HTERT RPE-1 (cell line): ENCODE results near the gene INTS2.
"Not testable (repeated sequence)": the region's sequence is repeated elsewhere in the genome, so short reads cannot be mapped to it uniquely, and the experiment has no call there.

Experiments
- in situ Hi-C: fragments of 300-500 bp; cut with MboI; formaldehyde crosslinking; loops from 4 replicates; pipeline ENCODE4 v1.14.3; 2020; ENCODE audit warnings: low sequenced_read_pairs

INTS2 gene

DNA sequence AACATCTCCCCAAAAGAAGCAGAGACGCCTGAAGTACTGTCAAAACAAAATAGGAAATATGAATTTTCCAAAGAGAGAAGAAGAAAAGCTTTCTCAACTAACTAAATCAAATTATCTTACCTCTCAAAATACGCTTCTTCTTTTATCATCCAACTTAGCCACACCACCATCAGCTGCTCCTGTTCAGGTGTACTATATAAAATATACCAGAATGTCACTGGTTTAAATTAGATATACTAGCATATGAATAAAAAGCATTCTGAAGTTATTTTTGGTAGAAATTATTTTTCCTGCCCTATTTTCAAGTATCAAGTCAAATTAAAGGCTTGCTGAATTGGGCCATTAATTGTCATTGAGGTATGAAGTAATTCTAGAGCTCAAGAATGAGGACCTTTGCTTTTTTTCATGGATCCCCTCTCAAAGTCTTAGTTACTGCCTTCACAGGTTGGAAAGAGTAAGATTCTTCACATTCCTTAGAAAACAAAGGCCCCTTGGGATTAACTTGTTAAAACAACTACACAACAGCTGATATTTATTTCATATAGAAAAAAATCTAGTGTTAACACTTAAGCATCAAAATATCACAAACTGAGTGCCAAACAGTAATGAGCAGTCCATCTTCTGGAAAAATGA lies 30.1 kb downstream of the INTS2 start:
- in situ Hi-C loops, result no loop called here

DNA sequence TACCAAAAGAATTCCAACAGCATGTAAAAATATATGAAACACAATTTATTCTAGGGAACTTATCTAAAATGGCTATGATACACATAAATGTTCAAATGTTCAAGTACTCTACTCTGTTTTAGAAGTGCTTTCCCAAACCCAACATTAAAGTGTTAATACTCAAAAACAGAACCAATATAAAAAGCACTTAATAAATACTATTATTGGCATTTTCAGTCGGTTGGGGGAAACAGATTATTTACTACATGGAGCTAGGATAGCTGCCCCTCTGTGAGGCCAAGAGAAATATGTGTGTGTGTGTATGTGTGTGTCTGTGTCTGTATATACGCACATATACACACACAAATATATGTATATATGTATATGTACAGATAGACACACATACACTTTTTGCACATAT lies 32.4 kb downstream of the INTS2 start:
- in situ Hi-C loops, result no loop called here

DNA sequence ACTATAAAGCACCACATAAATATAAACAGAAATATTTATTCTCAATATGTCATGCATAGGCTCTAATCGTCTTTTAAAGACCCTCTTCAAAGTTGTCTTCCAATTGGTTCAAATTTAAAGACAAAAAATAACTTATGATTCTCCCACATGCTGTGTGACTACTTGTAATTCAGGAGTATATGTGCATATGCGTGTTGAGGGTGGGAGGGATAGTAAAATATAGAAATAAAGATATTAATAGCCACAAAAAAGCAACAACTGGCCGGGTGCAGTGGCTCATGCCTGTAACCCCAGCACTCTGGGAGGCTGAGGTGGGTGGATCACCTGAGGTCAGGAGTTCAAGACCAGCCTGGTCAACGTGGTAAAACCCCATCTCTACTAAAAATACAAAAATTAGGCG lies 33.5 kb downstream of the INTS2 start:
- in situ Hi-C loops, result not testable (repeated sequence)

DNA sequence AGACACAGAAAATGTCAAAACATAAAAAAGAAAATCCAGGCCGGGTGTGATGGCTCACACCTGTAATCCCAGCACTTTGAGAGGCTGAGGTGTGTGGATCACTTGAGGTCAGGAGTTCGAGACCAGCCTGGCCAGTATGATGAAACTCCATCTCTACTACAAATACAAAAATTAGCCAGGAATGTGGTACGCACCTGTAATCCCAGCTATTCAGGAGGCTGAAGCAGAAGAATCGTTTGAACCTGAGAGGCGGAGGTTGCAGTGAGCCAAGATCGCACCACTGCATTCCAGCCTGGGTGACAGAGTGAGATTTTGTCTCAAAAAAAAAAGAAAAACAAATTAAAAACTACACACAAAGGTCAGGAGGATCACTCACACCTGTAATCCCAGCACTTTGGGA lies 40.0 kb downstream of the INTS2 start:
- in situ Hi-C loops, result not testable (repeated sequence)

DNA sequence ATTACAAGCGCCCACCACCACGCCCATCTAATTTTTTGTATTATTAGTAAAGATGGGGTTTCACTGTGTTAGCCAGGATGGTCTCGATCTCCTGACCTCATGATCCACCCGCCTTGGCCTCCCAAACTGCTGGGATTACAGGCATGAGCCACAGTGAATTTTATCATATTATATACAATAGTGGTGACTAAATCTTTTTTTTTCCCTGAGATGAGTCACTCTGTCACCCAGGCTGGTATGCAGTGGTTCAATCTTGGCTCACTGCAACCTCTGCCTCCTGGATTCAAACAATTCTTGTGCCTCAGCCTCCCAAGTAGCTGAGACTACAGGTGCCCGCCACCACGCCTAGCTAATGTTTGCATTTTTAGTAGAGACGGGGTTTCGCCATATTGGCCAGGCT lies 41.9 kb downstream of the INTS2 start:
- in situ Hi-C loops, result not testable (repeated sequence)

DNA sequence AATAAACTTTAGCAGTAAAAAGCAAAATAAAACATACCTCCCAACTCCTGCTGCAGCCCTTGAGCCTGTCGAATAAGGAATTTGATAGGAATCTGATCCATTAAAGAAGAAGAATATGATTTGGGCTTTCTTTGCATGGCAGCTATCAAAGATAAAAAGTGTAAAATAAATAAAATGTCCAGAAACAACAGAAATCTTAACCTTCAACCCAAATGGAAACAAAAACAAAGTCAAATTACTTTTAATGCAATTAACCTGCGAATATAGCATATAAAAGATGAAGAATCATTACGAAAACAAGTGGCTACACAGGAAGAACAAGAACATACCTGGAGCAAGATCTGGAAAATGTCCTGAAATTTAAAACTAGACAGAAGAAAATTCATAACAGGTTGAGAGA lies 42.9 kb downstream of the INTS2 start:
- in situ Hi-C loops, result no loop called here

DNA sequence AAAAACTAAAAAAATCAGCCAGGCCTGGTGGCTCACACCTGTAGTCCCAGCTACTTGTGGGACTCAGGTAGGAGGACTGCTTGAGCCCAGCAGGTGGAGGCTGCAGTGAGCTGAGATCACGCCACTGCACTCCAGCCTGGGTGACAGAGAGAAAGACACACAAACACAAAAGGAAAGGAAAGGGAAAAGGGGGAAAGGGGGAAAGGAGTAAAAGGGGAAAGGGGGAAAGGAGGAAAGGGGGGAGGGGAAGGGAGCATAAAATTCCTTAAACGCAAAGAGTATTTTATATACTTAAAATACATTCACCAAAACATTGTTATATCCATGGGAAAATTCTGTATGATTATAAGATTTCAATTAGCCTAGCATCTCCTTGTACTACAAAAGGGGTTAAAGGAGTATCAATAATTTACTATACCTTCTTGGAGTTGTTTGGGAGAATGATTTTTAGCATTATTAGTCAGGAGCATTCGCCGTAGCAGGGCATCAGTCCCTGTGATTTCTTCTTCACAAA lies 47.1 kb downstream of the INTS2 start:
- in situ Hi-C loops, result no loop called here

DNA sequence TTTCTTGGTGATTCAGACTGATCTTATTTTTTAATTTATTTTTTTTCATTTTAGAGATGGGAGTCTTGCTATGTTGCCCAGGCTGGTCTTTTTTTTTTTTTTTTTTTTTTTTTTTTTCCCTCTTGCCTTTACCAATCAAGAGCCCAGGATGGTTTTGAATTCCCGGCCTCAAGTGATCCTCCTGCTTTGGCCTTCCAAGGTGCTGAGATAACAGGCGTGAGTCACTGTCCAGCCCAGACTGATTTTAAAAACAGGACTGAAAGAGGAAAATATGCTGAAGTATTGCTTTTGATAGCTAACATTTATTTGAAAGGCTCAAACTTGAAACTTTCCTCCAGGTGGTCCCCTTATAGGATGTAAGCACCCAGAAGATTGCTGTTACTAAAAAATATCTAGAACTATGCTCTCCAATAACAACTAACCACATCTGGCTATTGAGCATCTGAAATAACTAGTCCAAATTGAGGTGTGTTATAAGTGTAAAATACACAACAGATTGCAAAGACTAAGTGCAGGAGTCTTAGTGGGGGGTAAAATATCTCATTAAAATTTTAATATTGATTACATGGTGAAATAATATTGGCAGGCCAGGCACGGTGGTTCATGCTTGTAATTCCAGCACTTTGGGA lies 48.7 kb downstream of the INTS2 start:
- in situ Hi-C loops, result no loop called here

DNA sequence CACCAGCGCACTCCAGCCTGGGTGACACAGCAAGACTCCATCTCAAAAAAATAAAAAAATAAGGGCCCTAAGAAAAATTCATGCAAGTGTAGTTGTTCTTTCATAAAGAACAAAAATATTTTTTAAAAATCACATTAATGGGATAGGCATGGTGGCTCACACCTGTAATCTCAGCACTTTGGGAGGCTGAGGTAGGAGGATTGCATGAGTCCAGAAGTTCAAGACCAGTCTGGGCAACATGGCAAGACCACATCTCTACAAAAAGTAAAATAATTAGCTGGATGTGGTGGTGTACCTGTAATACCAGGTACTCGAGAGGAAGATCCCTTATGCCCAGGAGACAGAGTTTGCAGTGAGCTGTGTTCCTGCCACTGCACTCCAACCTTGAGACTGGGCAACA lies 49.3 kb downstream of the INTS2 start:
- in situ Hi-C loops, result no loop called here

DNA sequence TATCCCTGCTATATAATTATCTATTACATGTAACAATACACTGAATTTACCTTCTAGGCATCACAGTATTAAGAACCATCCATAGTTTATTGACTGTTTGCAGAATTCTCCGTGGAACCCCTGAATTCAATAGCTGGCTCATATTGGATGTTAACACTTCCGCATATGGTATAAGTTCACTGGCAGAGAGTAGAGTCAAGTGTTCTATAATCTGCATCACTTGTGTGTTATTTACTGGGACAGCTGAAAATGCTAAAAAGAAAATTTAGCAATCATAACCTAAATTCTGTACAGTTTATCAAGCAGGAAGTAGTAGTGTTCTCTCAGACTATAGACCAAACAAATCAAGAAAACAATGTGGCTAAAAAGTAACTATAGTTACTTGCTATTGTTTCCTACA lies 49.9 kb downstream of the INTS2 start:
- in situ Hi-C loops, result no loop called here

DNA sequence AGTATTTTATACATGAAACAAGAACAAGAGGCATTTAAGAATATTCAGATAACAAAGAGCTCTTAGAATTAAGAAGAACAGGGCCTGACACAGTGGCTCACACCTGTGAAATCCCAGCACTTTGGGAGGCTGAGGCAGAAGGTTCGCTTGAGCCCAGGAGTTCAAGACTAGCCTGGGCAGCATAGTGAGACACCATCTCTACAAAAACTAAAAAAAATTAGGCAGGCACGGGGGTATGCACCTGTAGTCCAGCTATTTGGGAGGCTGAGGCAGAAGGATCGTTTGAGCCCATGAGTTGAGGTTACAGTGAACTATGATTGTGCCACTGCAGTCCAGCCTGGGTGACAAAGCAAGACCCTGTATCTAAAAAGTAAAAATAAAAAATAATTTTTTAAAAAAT lies 52.0 kb downstream of the INTS2 start:
- in situ Hi-C loops, result no loop called here

DNA sequence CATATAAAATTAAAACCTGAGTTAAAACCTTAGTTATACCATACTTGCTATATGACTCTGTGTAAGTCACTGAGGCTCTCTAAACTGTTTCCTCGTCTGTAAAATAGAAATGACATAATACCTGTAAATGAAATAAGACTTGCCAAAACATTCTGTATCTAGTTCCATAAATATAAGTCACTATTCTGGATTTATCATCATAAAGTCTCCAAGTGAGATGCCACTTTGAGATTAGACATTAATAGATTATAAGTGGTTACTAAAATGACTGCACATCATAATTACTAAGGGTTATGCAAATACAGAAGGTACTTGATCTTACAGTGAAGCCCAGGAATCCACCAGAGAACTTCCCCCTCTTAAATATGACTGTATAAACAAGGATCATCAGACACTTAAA lies 52.5 kb downstream of the INTS2 start:
- in situ Hi-C loops, result no loop called here

DNA sequence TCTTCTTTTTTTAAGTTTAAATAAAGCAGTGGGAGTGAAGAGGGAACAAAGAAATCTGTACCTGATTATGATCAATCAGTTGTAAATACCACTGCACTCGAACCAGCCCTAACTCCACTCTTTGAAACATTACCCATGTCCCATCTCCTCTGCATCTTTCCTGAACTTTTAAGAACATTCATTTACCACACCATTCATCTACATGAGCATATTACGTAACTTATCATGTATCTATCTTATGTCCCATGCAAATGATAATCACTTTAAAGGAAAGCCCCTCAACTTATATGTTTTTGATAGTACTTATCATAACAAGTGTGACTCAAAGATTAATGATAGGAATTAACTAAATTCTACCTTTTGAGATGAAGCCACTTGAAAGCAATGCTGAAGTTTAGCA lies 53.7 kb downstream of the INTS2 start:
- in situ Hi-C loops, result no loop called here

DNA sequence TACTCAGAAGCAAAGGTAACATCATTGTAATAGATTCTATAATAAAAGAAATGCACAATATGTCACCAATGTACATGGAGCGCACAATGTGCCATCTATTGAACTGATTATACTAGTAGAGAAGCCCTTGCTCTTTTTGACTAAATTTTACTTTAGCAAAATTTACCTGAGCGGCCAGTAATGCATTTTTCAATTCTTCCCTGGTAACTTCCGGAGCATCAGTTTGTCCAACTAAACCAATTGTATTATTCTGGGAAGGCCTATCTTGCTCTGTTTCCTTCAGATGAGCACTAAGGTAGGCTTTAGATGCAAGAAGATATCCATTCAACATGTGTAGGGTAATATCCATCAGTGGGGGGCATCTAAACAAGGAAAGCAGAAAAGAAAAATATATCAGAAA lies 55.7 kb downstream of the INTS2 start:
- in situ Hi-C loops, result no loop called here

DNA sequence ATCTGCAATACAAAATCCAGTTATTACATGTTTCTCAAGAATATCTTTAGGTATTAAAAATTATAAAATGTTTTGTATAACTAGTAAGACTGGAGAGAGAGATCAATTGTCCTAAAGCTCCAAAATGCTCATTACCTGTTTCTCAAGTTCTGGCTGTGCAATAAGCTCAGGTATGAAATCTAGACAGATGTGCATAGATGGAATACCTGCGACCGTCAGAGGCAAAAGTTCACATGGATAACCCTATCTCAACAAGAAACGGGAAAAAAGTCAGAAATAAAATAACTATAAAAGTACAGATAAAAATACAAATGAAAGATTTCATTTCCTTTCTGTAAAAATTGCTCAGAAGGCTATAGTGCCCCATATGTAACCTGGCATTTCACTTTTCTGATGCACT lies 58.6 kb downstream of the INTS2 start:
- in situ Hi-C loops, result no loop called here

DNA sequence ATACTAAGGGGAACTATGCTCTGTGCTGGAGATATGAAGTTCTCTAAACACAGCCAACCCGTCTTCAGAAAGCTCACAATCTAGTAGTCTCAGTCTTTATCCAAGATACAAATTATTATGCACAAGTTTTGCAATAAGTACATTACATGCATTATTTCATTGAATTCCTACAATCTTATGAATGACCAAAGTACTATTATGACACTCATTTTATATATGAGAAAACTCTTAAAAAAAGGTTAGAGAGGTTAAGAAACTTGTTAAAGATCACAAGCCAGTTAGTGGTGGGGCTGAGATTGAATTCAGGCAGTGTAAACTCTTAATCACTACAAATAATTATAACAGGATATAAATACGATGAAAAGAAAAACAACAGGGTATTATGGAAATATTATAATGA lies 59.7 kb downstream of the INTS2 start:
- in situ Hi-C loops, result no loop called here

DNA sequence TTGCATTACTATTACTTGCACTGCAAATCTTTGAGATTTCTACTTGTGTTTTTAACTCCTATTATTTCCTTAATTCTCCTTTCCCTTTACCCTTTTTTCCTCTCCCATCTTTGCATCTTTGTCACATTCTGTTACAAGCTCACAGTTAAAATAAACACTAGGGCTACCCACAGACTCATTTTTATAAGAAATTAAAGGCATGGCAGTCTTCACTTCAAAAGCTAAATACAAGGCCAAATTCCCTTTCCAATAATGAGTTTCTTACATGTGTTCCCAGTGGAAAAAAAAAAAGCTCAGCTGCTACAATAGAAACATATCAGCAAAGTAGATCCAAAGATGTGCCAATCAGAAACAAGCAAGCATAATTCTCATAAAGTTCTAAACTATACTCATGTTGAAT lies 60.7 kb downstream of the INTS2 start:
- in situ Hi-C loops, result no loop called here

DNA sequence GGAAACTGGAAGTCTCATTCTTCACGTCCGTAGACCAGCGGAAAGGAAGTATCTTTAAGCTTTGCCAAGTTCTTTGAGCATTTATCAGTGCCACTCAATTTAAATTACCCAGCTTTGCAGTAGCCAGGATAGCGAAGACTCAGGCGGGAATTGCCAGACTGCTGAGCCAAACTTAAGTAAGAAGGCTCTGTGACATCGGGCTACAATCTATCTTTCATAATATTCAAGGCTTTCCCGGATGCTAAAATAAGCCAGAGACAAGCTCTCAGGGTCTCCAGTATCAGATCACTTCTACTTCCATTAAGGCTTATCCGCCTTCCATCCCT lies 64.0 kb downstream of the INTS2 start:
- in situ Hi-C loops, result no loop called here

DNA sequence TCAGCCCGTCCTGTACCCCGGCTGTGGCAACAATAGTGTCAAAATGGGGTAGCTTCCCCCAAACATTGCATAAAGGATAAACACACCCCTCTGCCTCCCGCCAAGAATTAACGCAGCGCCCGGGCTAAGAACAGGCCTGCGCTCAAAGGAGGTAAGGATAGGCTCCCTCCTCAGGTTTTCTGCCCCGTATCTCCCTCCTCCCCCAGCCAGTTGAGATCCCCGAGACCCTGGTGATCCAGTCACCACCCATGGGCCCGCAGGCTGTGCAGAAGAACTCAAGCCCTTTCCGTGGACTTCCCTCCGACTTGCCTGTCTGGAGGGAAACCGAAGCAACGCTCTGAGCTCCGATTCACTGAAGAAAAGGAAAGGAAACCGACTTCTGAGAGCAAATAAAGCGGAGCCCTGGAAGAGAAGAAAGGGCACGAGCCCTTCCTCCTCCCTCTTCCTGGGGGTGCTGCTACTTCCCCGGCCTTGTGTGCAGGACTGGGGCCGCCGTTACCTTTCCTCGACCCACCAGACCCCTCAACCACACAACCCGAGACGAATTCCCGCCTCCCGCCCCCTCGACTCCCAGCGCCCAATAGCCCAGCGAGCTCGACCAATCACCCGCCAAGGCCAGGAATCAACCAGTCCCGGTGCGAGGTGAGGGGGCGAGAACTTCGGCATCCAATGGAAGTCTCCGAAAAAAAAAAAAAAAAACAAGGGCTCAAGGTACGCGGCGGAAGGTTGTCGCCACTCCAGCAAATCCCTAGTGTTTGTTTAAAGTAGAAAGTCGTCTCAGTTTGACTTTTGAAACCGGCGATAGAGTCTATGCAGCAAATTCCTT lies 64.6 kb downstream of the INTS2 start, which contains the start of gene BRIP1:
BRIP1 (minus strand) TSS at position 554 of the 826 bp plus-strand sequence. CDS start 1,989 bp downstream, outside the sequence.
- in situ Hi-C loops, result no loop called here

DNA sequence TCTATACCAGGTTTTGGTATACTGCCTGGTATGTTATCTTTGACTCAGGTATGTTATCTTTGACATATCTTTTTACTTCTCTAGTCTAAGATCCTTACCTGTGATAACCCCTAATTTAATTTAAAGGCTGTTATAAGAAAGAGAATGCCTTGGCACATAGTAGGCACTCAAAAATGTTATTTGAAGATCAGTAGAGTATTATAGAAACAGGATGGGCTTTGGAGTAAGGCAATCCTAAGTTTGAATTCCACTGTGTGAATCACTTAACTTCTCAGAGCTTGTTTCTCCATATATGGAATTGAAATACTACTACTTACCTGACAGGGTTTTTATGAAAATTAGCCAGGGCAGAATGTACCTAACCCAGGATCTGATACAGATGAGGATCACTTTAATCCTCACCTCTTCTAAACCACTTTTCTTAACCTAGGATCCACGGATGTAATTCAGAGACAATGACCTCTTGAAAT lies 65.6 kb downstream of the INTS2 start:
- in situ Hi-C loops, result no loop called here

DNA sequence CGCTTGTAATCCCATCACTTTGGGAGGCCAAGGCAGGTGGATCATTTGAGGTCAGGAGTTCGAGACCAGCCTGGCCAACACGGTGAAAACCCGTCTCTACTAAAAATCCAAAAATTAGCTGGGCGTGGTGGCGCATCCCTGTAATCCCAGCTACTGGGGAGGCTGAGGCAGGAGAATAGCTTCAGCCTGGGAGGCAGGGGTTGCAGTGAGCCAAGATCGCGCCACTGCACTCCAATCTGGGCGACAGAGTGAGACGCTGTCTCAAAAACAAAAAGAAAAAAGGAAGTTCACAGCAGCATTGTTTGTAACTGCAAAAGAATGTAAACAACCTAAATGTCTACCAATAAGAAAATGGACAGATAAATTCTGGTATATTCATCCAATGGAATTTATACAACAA lies 67.4 kb downstream of the INTS2 start:
- in situ Hi-C loops, result not testable (repeated sequence)

DNA sequence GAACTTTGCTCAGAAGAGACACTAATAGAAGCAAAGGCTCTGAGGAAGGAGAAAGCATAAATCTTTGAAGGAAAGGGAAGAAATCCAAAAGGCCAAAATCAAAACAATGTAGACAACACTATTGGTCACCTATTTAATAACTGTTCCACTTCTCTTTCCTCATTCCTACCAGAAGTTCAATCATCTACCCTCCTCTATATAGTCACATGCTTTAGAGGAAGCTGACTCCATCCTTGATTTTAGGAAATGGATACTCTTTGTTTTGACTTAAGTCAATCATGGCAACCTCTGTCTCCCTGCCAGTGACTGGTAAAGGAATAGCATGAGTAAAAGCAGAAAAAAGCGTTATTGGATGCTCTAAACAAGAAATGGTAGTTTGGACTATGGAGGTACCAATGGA lies 71.7 kb downstream of the INTS2 start:
- in situ Hi-C loops, result no loop called here
